ENCODE data around the gene TKT.

GRCh38 chr3:53218131-53218530 lies 37.7 kb downstream of the TKT start:
- TF ChIP-seq CTCF (IDR thresholded peaks at IDR 0.05) (no peak), POLR2AphosphoS5 (IDR thresholded peaks at IDR 0.05) (no peak)

All from upper lobe of left lung (tissue), 4 donors.